Ecto neural progenitor cell (in vitro differentiated cells): ENCODE results near the gene MCMBP.
"Not testable (repeated sequence)": the region's sequence is repeated elsewhere in the genome, so short reads cannot be mapped to it uniquely, and the experiment has no call there.

ENCODE experiments used
- DNase-seq: peaks from one replicate; pipeline ENCODE4 v3.0.0-alpha.2; 2018; ENCODE audit warnings: low spot score

MCMBP gene

DNA sequence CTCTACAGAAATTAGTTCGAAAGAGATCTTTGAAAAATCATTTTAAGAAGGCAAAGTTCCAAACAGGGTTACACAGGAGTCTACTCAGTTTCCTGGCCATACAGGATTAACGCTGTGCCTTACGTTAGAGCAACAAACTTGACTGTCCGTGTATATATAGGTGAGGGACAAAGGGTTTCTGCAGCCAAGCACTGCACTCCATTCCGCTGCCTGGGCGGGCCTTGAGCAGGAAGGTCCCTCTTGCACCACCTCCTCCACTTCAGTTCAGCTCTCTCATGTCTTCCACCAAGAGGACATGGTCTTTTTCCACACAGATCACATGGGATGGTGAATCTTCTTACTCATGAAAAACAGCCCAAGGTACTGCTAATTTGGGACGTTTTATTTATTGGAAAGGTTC, 43.2 kb downstream of the MCMBP start:
- no peak for DNase-seq

- no peak for DNase-seq
Measured at GRCh38 chr10:119827430-119827829, 45.2 kb downstream of the MCMBP start.

- no peak for DNase-seq
Measured at GRCh38 chr10:119826771-119827170, 45.9 kb downstream of the MCMBP start.

GRCh38 chr10:119824299-119824698, 48.3 kb downstream of the MCMBP start:
- no peak for DNase-seq

- DNase-seq = no peak
Measured at GRCh38 chr10:119821182-119821581, 51.5 kb downstream of the MCMBP start.

- peak; percentile 67 for DNase-seq
Measured at GRCh38 chr10:119818889-119819270, 53.8 kb downstream of the MCMBP start.

- DNase-seq = peak; percentile 99
Measured at GRCh38 chr10:119817991-119818888, 54.4 kb downstream of the MCMBP start.

DNA sequence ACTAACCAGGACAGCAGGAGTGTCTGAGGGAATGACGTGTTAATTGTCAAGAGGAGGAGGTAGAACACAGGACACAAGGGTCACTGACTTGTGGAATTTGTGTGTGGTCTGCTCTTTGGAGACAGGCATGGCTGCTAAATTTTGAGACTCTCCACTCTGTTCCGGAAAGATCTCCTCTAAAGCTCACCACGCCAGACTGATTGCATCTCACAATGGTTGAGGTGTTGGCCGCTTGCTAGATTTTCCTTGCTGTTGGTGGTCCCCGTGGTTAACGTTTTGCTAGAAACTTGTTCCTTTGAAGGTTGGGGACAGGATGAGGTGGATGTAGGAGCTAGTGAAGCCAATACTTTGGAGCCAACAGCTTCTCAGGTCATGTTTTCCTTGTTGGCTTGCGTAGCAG, 57.0 kb downstream of the MCMBP start:
- DNase-seq = no peak

DNA sequence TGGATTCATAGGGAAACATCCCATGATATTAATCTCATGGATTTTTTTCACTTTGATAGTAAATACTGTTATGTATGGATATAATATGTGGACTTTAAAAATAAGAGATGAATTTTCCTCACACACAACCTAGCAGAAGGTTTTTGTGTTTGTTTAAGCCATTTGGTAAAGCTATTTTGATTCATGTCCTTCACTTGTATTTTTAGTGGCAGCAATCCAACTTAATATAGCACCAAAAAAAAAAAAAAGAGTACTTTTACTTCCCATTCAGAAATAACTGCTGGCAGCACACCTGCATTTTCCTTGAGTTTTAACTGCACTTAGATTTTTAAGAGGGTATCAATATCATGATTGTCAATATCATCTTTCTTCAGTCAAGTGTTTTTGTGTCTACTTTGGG, 60.0 kb downstream of the MCMBP start:
- DNase-seq = no peak

GRCh38 chr10:119811122-119811521, 61.5 kb downstream of the MCMBP start:
- DNase-seq = no peak

DNA sequence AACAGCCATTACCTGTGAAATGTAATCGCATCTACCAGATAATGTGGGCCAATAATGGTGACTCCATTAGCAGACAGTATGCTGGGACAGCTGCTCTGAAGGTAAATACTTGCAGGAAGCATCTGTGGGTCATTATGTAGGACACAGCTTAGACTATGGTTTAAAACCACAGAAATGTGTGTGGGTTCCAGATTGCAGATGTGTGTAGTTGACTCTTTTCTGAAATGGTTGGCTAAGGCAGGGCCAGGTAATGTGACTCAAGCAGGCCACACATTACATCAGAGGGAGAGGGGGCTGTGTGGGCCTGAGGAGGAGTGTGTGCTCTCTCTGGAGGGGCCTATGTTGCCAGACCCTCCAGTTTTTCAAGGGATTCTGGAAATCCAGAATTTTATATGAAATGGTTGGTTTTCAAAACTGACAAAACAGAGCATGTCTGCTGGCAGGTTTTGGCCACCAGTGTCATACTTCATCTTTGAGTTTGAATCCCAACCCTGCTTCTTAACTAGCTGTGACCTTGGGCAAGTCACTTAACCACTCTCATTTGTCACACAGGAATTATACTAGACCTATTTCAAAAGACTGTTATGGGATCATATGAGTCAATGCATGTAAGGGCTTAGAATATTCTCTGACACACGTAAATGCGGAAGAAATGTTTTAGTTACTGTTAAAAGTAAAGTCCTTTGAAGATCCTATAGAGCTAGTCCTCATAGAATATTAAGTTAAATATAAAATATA, 64.5 kb downstream of the MCMBP start:
- no peak for DNase-seq

DNA sequence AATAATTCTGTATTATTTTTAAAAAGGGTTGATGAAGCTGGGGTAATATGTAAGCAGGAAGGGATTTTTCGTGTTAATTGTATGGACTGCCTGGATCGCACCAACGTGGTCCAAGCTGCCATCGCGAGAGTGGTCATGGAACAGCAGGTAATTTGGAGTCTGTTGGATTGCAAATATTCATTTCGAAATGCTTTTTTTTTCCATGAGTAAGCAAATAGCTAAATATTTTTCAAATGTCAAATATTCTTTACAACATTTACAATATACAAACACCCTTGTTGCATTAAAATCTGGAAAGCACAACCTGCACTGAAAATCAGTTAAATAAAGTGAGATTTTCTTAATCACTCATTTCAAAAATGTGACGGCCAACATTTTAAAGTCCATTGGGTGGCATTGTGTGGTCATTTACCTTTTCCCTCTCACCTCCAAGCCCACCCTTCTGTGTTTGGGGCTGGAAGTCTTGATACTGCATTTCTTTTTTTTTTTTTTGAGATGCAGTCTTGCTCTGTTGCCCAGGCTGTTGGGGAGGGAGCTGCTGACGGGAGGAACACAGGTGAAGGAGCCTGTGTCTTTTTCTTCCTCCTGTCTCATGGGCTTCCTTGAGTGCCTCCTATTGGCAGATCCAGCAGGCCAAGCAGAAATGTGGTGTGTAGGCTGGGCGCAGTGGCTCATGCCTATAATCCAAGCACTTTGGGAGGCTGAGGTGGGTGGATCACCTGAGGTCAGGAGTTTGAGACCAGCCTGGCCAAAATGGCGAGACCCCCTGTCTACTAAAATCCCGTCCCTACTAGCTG, 66.1 kb downstream of the MCMBP start:
- no peak for DNase-seq

DNA sequence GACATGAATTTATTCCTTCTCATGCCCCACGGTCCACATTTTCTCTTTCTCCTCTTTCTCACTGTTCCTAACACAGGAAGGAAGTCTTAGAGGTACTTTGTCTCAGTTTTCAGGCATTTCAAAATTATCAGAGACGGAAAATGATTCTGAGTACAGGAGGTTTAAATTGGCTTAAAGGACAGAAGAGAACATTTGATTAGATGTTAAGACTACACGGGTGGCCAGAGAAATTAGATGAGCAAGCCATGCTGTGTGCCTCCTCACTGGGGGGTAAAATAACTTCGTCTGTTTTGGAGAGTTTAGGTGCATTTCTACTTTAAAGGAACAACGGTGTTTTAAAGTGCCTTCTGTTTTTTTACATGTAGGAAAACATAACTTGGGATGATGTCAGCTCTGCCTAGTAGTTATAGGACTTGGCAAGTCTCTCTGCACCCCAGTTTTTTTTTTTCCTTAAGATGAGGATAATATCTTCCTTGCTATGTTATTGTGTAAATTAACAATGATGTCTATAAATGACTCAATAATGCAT, 66.9 kb downstream of the MCMBP start:
- no peak for DNase-seq

- DNase-seq = no peak
Measured at GRCh38 chr10:119803264-119803663, 69.4 kb downstream of the MCMBP start.

GRCh38 chr10:119801998-119802538, 70.6 kb downstream of the MCMBP start:
- DNase-seq = no peak

GRCh38 chr10:119801176-119801575, 71.5 kb downstream of the MCMBP start:
- DNase-seq = no peak

DNA sequence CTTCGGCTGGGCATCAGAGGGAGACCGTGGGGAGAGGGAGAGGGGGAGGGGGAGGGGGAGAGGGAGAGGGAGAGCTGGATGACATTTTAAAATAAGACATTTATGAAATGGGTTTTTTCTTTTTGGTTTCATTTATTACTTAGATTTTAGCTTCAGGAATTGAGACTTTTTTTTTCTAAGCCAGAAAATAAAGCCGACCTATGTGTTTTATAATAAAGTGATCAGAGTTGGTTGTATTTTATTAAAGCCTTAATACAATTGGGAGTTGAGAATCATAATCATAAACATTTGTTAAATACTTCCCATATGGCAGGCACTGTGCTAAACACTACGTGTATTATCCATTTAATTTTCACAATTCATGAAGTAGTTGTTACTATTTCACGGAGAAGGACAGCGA, 76.6 kb downstream of the MCMBP start:
- no peak for DNase-seq

DNA sequence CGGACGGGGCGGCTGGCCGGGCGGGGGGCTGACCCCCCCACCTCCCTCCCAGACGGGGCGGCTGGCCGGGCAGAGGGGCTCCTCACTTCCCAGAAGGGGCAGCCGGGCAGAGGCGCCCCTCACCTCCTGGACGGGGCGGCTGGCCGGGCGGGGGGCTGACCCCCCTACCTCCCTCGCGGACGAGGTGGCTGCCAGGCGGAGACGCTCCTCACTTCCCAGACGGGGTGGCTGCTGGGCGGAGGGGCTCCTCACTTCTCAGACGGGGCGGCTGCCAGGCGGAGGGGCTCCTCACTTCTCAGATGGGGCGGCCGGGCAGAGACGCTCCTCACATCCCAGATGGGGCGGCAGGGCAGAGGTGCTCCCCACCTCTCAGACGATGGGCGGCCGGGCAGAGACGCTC, 77.5 kb downstream of the MCMBP start:
- DNase-seq = not testable (repeated sequence)

DNA sequence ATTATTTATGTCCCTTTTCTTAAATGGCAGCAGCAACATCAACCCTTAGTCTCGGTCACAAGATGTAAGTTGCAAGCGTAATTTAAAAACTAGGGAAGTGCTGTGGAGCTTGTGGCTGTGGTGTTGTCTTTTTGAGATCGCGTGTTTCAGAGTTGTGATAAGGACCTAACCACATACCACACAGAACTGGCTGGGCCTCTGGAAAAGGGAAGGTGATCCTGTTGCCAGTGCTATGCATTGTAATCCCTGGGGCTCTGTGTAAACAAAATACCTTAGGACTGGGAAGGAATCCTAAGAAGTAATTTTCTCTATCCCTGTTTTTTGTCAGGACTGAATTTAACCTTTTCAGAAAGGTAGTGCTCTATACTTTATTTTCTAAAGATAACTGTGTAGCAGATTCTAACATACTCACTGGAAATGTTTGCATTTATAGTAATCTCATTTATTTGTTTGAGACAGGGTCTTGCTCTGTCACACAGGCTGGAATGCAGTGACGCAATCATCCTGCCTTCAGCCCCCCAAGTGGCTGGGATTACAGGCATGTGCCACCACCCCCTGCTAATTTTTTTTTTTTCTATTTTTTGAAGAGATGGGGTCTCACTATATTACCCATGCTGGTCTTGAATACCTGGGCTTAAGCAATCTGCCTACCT, 86.4 kb downstream of the MCMBP start:
- DNase-seq = no peak

DNA sequence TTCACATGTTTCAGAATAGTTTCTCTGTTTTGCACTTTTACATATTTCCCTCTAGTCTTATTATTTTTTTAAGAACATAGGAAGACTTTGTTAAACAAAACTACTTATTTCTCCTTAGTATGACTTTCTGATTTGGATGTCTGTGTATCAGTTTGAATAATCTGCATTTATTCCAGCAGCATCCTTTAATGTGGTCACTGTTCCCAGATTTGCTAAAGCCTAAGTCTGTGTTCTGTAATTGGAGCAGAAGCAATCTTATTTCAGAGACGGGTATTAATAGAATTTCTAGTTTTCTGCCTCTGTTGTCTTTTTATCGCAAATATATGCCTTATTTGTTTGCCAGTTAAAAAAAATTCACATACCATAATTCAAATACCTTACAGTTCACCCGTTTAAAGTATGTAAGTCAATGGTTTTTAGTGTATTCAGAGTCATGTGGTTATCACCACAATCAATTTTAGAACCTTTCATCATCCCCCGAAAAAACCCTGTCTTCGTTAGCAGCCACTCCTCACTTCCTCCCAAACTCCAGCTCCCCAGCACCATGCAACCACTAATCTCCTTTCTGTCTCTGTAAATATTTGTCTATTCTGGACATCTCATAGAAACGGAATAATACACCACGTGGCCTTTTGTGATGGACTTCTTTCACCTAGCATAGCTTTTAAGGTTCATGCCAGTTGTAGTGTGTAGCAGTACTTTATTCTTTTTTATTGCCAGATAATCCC, 88.1 kb downstream of the MCMBP start:
- DNase-seq = no peak

DNA sequence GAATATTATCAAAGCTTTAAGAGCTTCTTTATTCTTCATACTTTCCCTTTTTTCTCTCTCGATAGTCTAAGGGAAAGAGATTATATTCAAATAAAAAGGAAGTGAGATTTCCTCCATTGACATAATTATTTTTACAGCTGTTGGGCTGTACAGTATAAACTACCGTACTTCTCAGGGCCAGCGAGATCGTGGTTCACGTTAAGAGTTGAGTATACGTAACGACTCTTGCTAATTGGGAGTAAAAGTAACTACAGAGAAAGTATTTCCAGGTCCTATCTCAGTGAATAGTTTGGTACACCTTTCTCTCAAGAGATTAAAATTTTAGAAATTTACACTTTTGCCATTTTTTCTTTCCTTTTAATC, 89.0 kb downstream of the MCMBP start:
- DNase-seq = no peak
